HepG2 (cell line): ENCODE results near the gene RNF168. TPM values are rescaled to one million over a fixed set of nuclear protein-coding genes. Genes with fewer than 3 reads are reported as not detected.
A peak's percentile ranks its signal among the peaks of the same experiment; 100 is the strongest.

Experiments used
- ELF1 ChIP-seq: sonication (generic); formaldehyde crosslinking; IDR thresholded peaks from 2 replicates; pipeline ENCODE4 v1.4.0; 2020; ENCODE audit warnings: missing genetic modification reagents
- ETV6 ChIP-seq: sonication (generic); formaldehyde crosslinking; conservative IDR thresholded peaks from 2 replicates; pipeline ENCODE4 v1.4.0; 2020; ENCODE audit warnings: missing genetic modification reagents
- GATAD1 ChIP-seq: IDR thresholded peaks from 2 replicates; pipeline ENCODE4 v1.6.1; 2016; ENCODE audit warnings: missing genetic modification reagents, missing compliant biosample characterization
- GATAD2A ChIP-seq: IDR thresholded peaks from 2 replicates; pipeline ENCODE4 v1.6.1; 2016
- HMG20B ChIP-seq: conservative IDR thresholded peaks from 2 replicates; pipeline ENCODE4 v1.6.1; 2016; ENCODE audit warnings: missing genetic modification reagents, missing compliant biosample characterization
- KLF9 ChIP-seq: IDR thresholded peaks from 2 replicates; pipeline ENCODE4 v1.6.1; 2016; ENCODE audit warnings: low read depth
- MAFF ChIP-seq: IDR thresholded peaks from 2 replicates; pipeline ENCODE4 v1.6.1; 2011; ENCODE audit warnings: low read depth, low read length, improper control_type of control experiment
- MIER3 ChIP-seq: IDR thresholded peaks from 2 replicates; pipeline ENCODE4 v1.6.1; 2016; ENCODE audit warnings: missing compliant biosample characterization, borderline replicate concordance
- MXD4 ChIP-seq: IDR thresholded peaks from 2 replicates; pipeline ENCODE4 v1.6.1; 2016; ENCODE audit warnings: mild to moderate bottlenecking, missing biosample characterization, missing genetic modification reagents
- REST ChIP-seq, 2 experiments: IDR thresholded peaks; 2 replicates each; pipeline ENCODE4 v1.6.1; 2011 to 2012; ENCODE audit warnings: low read length in 2 of 2, borderline replicate concordance in 1 of 2, low read depth in 1 of 2, mild to moderate bottlenecking in 1 of 2, moderate library complexity in 1 of 2
- RXRB ChIP-seq: IDR thresholded peaks from 2 replicates; pipeline ENCODE4 v1.6.1; 2016; ENCODE audit warnings: borderline replicate concordance, missing genetic modification reagents, missing compliant biosample characterization
- TP53 ChIP-seq: sonication (generic); formaldehyde crosslinking; conservative IDR thresholded peaks from 2 replicates; pipeline ENCODE4 v1.4.0; 2020; ENCODE audit warnings: missing genetic modification reagents
- ZBTB20 ChIP-seq: sonication (generic); formaldehyde crosslinking; IDR thresholded peaks from 2 replicates; pipeline ENCODE4 v1.8.1; 2023; ENCODE audit warnings: missing genetic modification reagents, low read depth, mild to moderate bottlenecking, borderline replicate concordance
- ZFYVE20 ChIP-seq: sonication (generic); formaldehyde crosslinking; IDR thresholded peaks from 2 replicates; pipeline ENCODE4 v1.8.0; 2023; ENCODE audit warnings: low read depth, mild to moderate bottlenecking, moderate library complexity, missing genetic modification reagents, borderline replicate concordance
- ZIK1 ChIP-seq: sonication (generic); formaldehyde crosslinking; IDR thresholded peaks from 2 replicates; pipeline ENCODE4 v1.5.0; 2020; ENCODE audit warnings: mild to moderate bottlenecking, low read depth, missing genetic modification reagents, borderline replicate concordance
- ZNF207 ChIP-seq: fragments of 450-650 bp; IDR thresholded peaks from 2 replicates; pipeline ENCODE4 v1.6.1; 2016; ENCODE audit warnings: antibody characterized with exemption, borderline replicate concordance
- ZNF234 ChIP-seq: sonication (generic); formaldehyde crosslinking; conservative IDR thresholded peaks from 2 replicates; pipeline ENCODE4 v1.5.1; 2020; ENCODE audit warnings: mild to moderate bottlenecking, missing genetic modification reagents
- ZNF687 ChIP-seq: sonication (generic); formaldehyde crosslinking; IDR thresholded peaks from 2 replicates; pipeline ENCODE4 v1.5.1; 2020; ENCODE audit warnings: mild to moderate bottlenecking, missing genetic modification reagents, moderate library complexity
- ZNF740 ChIP-seq: sonication (generic); formaldehyde crosslinking; IDR thresholded peaks from 2 replicates; pipeline ENCODE4 v1.4.0; 2020; ENCODE audit warnings: missing genetic modification reagents
- ZSCAN29 ChIP-seq: sonication (generic); formaldehyde crosslinking; conservative IDR thresholded peaks from 2 replicates; pipeline ENCODE4 v1.4.0; 2020; ENCODE audit warnings: mild to moderate bottlenecking, missing genetic modification reagents
- ZSCAN30 ChIP-seq: sonication (generic); formaldehyde crosslinking; IDR thresholded peaks from 2 replicates; pipeline ENCODE4 v1.5.0; 2020; ENCODE audit warnings: mild to moderate bottlenecking, missing genetic modification reagents
- polyA plus RNA-seq, 8 experiments: library from polyadenylated mRNA; depleted of rRNA in 3 of 8; stranded (reverse) in 7 of 8; unstranded in 1 of 8; fragments of >200 nt; fragmentation: Illumina TruSeq in 4 of 8; extraction: Trizol in 4 of 8; gene quantifications; 2 replicates each; pipeline versions ENCODE4 v1.2.1 to v1.2.3, GENCODE V29; 2011 to 2016; ENCODE audit warnings: low read depth in 4 of 8, missing spikeins in 1 of 8, mixed read lengths in 1 of 8; ENCODE audit not compliant: insufficient read depth in 1 of 8
- total RNA-seq, 5 experiments: library from RNA; depleted of rRNA; stranded (reverse); fragments of >200 nt; fragmentation: Illumina TruSeq; extraction: Trizol; gene quantifications; 2 replicates each; pipeline ENCODE4 v1.2.3, GENCODE V29; 2016; ENCODE audit warnings: low read depth in 1 of 5

The RNF168 gene
- total and polyA plus RNA-seq, 2 of the 13 experiments (the other 11 are each of a cell fraction or from before 2014, with no cell fraction given) = 3.7 to 22.9 TPM

- TF ChIP-seq ZSCAN29 (CRISPR knock-in tag) (peak; percentile 39; the same call in 1 of the 2 replicates), ZNF207 (no peak), ZNF234 (no peak), TP53 (CRISPR knock-in tag) (0 out of 2 replicates have a peak, but pooled peaks have one; percentile 16), ELF1 (CRISPR knock-in tag) (peak; percentile 32), MIER3 (CRISPR knock-in tag) (0 out of 2 replicates have a peak, but pooled peaks have one; percentile 19), HMG20B (no peak), GATAD2A (peak; percentile 70; the same call in 1 of the 2 replicates), GATAD1 (peak; percentile 49; the same call in 1 of the 2 replicates), ZIK1 (CRISPR knock-in tag) (peak; percentile 73; the same call in 1 of the 2 replicates), ZFYVE20 (peak; percentile 61; the same call in 1 of the 2 replicates), MAFF (no peak), ETV6 (CRISPR knock-in tag) (no peak), ZBTB20 (peak; percentile 35; the same call in 1 of the 2 replicates), MXD4 (CRISPR knock-in tag) (no peak), ZNF740 (CRISPR knock-in tag) (peak; percentile 53), RXRB (peak; percentile 10; the same call in 1 of the 2 replicates), REST (IDR thresholded peaks at IDR 0.05; ENCODE audit: borderline replicate concordance in 1 of 2, low read depth in 1 of 2, low read length in 2 of 2) (peak in 1 of 2 experiments; percentile 57; a peak in 1 of 4 replicates), KLF9 (CRISPR knock-in tag) (0 out of 2 replicates have a peak, but pooled peaks have one; percentile 28), ZNF687 (CRISPR knock-in tag) (peak; percentile 87), ZSCAN30 (CRISPR knock-in tag) (peak; percentile 81; the same call in 1 of the 2 replicates)
Observed at GRCh38 chr3:196432137-196432879, 71.3 kb downstream of the RNF168 start, which contains the start of gene UBXN7 (continued).
